ENCODE data around the gene CTDSP1.

The CTDSP1 gene

GRCh38 chr2:218399391-218400166 lies at the start of gene CTDSP1:
CTDSP1 (plus strand) TSS chr2:218399868; CDS start chr2:218400091, 223 bp downstream.
- DNase-seq (ENCODE audit: low read depth, low spot score) = peak; percentile 99

- no peak for DNase-seq (ENCODE audit: low read depth, low spot score)
Observed at GRCh38 chr2:218354045-218354444, 45.6 kb upstream of the CTDSP1 start.

- no peak for DNase-seq (ENCODE audit: low read depth, low spot score)
Observed at GRCh38 chr2:218354850-218355443, 44.7 kb upstream of the CTDSP1 start.

- no peak for DNase-seq (ENCODE audit: low read depth, low spot score)
Observed at GRCh38 chr2:218357236-218358177, 42.2 kb upstream of the CTDSP1 start.

GRCh38 chr2:218360453-218360852 lies 39.2 kb upstream of the CTDSP1 start:
- no peak for DNase-seq (ENCODE audit: low read depth, low spot score)

- DNase-seq (ENCODE audit: low read depth, low spot score) = no peak
Observed at GRCh38 chr2:218362606-218363005, 37.1 kb upstream of the CTDSP1 start.

GRCh38 chr2:218363736-218364135 lies 35.9 kb upstream of the CTDSP1 start:
- DNase-seq (ENCODE audit: low read depth, low spot score) = no peak

- DNase-seq (ENCODE audit: low read depth, low spot score) = no peak
Observed at GRCh38 chr2:218364196-218364595, 35.5 kb upstream of the CTDSP1 start.

GRCh38 chr2:218366621-218367414 lies 32.9 kb upstream of the CTDSP1 start:
- no peak for DNase-seq (ENCODE audit: low read depth, low spot score)

GRCh38 chr2:218367415-218368149 lies 32.1 kb upstream of the CTDSP1 start:
- peak; percentile 82 for DNase-seq (ENCODE audit: low read depth, low spot score)

GRCh38 chr2:218368150-218368528 lies 31.5 kb upstream of the CTDSP1 start:
- no peak for DNase-seq (ENCODE audit: low read depth, low spot score)

GRCh38 chr2:218368621-218369153 lies 31.0 kb upstream of the CTDSP1 start:
- DNase-seq (ENCODE audit: low read depth, low spot score) = peak; percentile 23

- no peak for DNase-seq (ENCODE audit: low read depth, low spot score)
Observed at GRCh38 chr2:218369330-218369729, 30.3 kb upstream of the CTDSP1 start.

- no peak for DNase-seq (ENCODE audit: low read depth, low spot score)
Observed at GRCh38 chr2:218370410-218371063, 29.1 kb upstream of the CTDSP1 start.

- no peak for DNase-seq (ENCODE audit: low read depth, low spot score)
Observed at GRCh38 chr2:218371983-218372350, 27.7 kb upstream of the CTDSP1 start.

- no peak for DNase-seq (ENCODE audit: low read depth, low spot score)
Observed at GRCh38 chr2:218374795-218375194, 24.9 kb upstream of the CTDSP1 start.

- DNase-seq (ENCODE audit: low read depth, low spot score) = no peak
Observed at GRCh38 chr2:218375212-218375611, 24.5 kb upstream of the CTDSP1 start.

- DNase-seq (ENCODE audit: low read depth, low spot score) = no peak
Observed at GRCh38 chr2:218378053-218378452, 21.6 kb upstream of the CTDSP1 start.

- no peak for DNase-seq (ENCODE audit: low read depth, low spot score)
Observed at GRCh38 chr2:218381916-218382366, 17.7 kb upstream of the CTDSP1 start, which contains the start of gene SLC11A1. SLC11A1 (plus strand) TSS chr2:218382273; CDS start chr2:218382369, 96 bp downstream.

- no peak for DNase-seq (ENCODE audit: low read depth, low spot score)
Observed at GRCh38 chr2:218382785-218383184, 16.9 kb upstream of the CTDSP1 start.

All from astrocyte of the hippocampus (primary cell).